ENCODE results near the gene ICOS. TPM values are rescaled to one million over a fixed set of nuclear protein-coding genes. Genes with fewer than 3 reads are reported as not detected.

Gene ICOS
- total and polyA plus RNA-seq, 4 donors = 0.02 to 0.17 (median 0.09) TPM; not detected in 1

GRCh38 chr2:203987959-203988358, 51.4 kb downstream of the ICOS start:
- Histone ChIP-seq H3K27ac (ENCODE audit: low read depth in 1 of 2, low read length in 2 of 2) (no peak overlapping the region), H3K4me1 (ENCODE audit: control insufficient read depth in 4 of 4, insufficient read depth in 4 of 4, low read length in 3 of 4) (no peaks in the 10 kb centered on the region), H3K36me3 (ENCODE audit: control insufficient read depth in 4 of 4, insufficient read depth in 3 of 4, low read depth in 1 of 4, low read length in 3 of 4) (no peaks in the 10 kb centered on the region), H3K9me3 (ENCODE audit: control insufficient read depth in 4 of 4, low read length in 3 of 4) (no peaks in the 10 kb centered on the region), H3K4me3 (ENCODE audit: low read depth in 1 of 3, low read length in 3 of 3) (no peak overlapping the region), H3K9ac (ENCODE audit: low read depth in 1 of 2, low read length in 2 of 2) (no peak overlapping the region), H3K27me3 (ENCODE audit: control insufficient read depth in 4 of 4, insufficient read depth in 4 of 4, low read length in 3 of 4) (peaks cover 0 to 6% (median 0%) of the 10 kb centered on the region in 4 donors)
- TF ChIP-seq JUND (IDR thresholded peaks at IDR 0.05) = no peak
- TF ChIP-seq FOXA2 (IDR thresholded peaks at IDR 0.05) = no peak
- no peak for TF ChIP-seq RAD21 (IDR thresholded peaks at IDR 0.05)
- no peak for DNase-seq (ENCODE audit: low spot score)
- WGBS = 92% methylated on average over 2 of the region's 2 CpGs

GRCh38 chr2:203988500-203989260, 52.1 kb downstream of the ICOS start:
- no peaks in the 10 kb centered on the region for H3K4me1 ChIP-seq (ENCODE audit: control insufficient read depth in 4 of 4, insufficient read depth in 4 of 4, low read length in 3 of 4)
- peaks cover 0 to 3% (median 0%) of the 10 kb centered on the region in 4 donors for H3K27me3 ChIP-seq (ENCODE audit: control insufficient read depth in 4 of 4, insufficient read depth in 4 of 4, low read length in 3 of 4)
- H3K27ac ChIP-seq (ENCODE audit: low read depth in 1 of 2, low read length in 2 of 2) = no peak overlapping the region
- H3K36me3 ChIP-seq (ENCODE audit: control insufficient read depth in 4 of 4, insufficient read depth in 3 of 4, low read depth in 1 of 4, low read length in 3 of 4) = no peaks in the 10 kb centered on the region
- no peaks in the 10 kb centered on the region for H3K9me3 ChIP-seq (ENCODE audit: control insufficient read depth in 4 of 4, low read length in 3 of 4)
- 77% methylated on average over 6 of the region's 6 CpGs for WGBS
- TF ChIP-seq REST (IDR thresholded peaks at IDR 0.05) (no peak), RAD21 (IDR thresholded peaks at IDR 0.05) (no peak), RXRA (IDR thresholded peaks at IDR 0.05) (no peak), GABPA (IDR thresholded peaks at IDR 0.05 in 1 of 2, conservative IDR thresholded peaks at IDR 0.05 in 1 of 2) (no peak), ZBTB33 (IDR thresholded peaks at IDR 0.05) (no peak), FOXA2 (IDR thresholded peaks at IDR 0.05) (no peak), NR2F2 (IDR thresholded peaks at IDR 0.05) (no peak), TAF1 (conservative IDR thresholded peaks at IDR 0.05) (no peak), CTCF (IDR thresholded peaks at IDR 0.05; ENCODE audit: low read depth, low read length, missing input control) (no peak), HNF4G (IDR thresholded peaks at IDR 0.05) (no peak), MAX (IDR thresholded peaks at IDR 0.05) (no peak)
- DNase-seq (ENCODE audit: low spot score) = no peak
- H3K9ac ChIP-seq (ENCODE audit: low read depth in 1 of 2, low read length in 2 of 2) = no peak overlapping the region
- H3K4me3 ChIP-seq (ENCODE audit: low read depth in 1 of 3, low read length in 3 of 3) = no peak overlapping the region

Data from liver (tissue), 9 donors.